Psoas muscle (tissue), 8 donors: ENCODE data around the gene BOC. TPM values are rescaled to one million over a fixed set of nuclear protein-coding genes. Genes with fewer than 3 reads are reported as not detected.

Experiments used
- ATAC-seq, 4 donors: fragments of 200-7000 bp; cut with Tn5 transposase; one replicate each; pipeline ENCODE4 v1.9.1; 2020; ENCODE audit warnings: moderate library complexity in 3 of 4, mild to moderate bottlenecking in 2 of 4
- DNase-seq, 2 donors: peaks; one replicate each; pipeline ENCODE4 v3.0.0-alpha.2; 2020
- H3K27ac ChIP-seq: fragments of 200-600 bp; one replicate; pipeline ENCODE4 v1.8.0; 2022
- H3K27me3 ChIP-seq, 3 donors: fragments of 200-600 bp in 1 of 3; one replicate each; pipeline versions ENCODE4 v1.6.1 to v1.8.0; 2013 to 2022; ENCODE audit warnings: low read length in 2 of 3, mild to moderate bottlenecking in 2 of 3, moderate library complexity in 1 of 3; ENCODE audit not compliant: insufficient read depth in 3 of 3
- H3K36me3 ChIP-seq, 2 donors: fragments of 200-600 bp in 1 of 2; one replicate each; pipeline versions ENCODE4 v1.6.1 to v1.8.0; 2013 to 2022; ENCODE audit warnings: low read depth in 1 of 2, mild to moderate bottlenecking in 1 of 2, moderate library complexity in 1 of 2; ENCODE audit not compliant: insufficient read depth in 1 of 2
- H3K4me1 ChIP-seq: fragments of 200-600 bp; one replicate; pipeline ENCODE4 v1.8.0; 2022
- H3K4me3 ChIP-seq: fragments of 200-600 bp; one replicate; pipeline ENCODE4 v1.8.0; 2022; ENCODE audit warnings: mild to moderate bottlenecking
- H3K9me3 ChIP-seq: fragments of 200-600 bp; one replicate; pipeline ENCODE4 v1.8.0; 2022
- CTCF ChIP-seq: fragments of 200-600 bp; IDR thresholded peaks from one replicate; pipeline ENCODE4 v1.8.0; 2022; ENCODE audit warnings: antibody characterized with exemption
- WGBS, 3 donors: extraction: QIAGEN DNeasy Blood & Tissue Kit; methylation state at CpG; one replicate each; pipeline versions ENCODE4 v1.1.6 to v1.1.7; 2013; 5-methylcytosine and 5-hydroxymethylcytosine counted together
- intact Hi-C, 2 donors: fragments of 100-400 bp; cut with DNase I; formaldehyde crosslinking; loops; one replicate each; pipeline versions ENCODE4 v1.11.0 to v1.14.2; 2022
- polyA plus RNA-seq, 3 donors: library from polyadenylated mRNA; stranded (reverse); fragments of 200-250 nt; gene quantifications; one replicate each; pipeline ENCODE4 v1.2.3, GENCODE V29; 2013
- total RNA-seq, 4 donors: library from RNA; stranded (reverse); fragmentation: NEBNext Ultra II Directional in 2 of 4; extraction: Animal tissue kit (Norgen Biotek cat#: 25700) in 2 of 4; gene quantifications; one replicate each; pipeline versions ENCODE4 v1.2.1 to v1.2.4, GENCODE V29; 2021 to 2023
- donor health status: healthy with polysubstance abuse.
- donor health status: DM: no; HTN: no; CAD: no; lungs with moderate emphysema.
- donor health status: Bipolar disorder and iron deficiency.
- donor health status: healthy.
- donor health status: DM: yes; HTN: yes; CAD: no.
- donor health status: DM: no; HTN: no; CAD: no.
- donor health status: DM: no; HTN: no; CAD: no.
- donor health status: DM: yes; HTN: yes; CAD: no.

BOC gene
- total and polyA plus RNA-seq, 7 donors, result 1.1 to 15.4 (median 3.8) TPM

- Histone ChIP-seq H3K27me3 (no peaks in the 10 kb centered on the region), H3K4me1 (no peaks in the 10 kb centered on the region), H3K36me3 (no peaks in the 10 kb centered on the region), H3K4me3 (no peak overlapping the region), H3K27ac (peak overlapping the region; percentile 46), H3K9me3 (no peaks in the 10 kb centered on the region)
- DNase-seq (no peak), ATAC-seq (peak in 3 of 4 donors; percentile 14 to 65 (median 33))
- WGBS, 3 donors, result 31 to 47% (median 42%) methylated on average over 7 of the region's 7 CpGs
- no peak for TF ChIP-seq CTCF
- intact Hi-C loops, result no loop called here
Measured at GRCh38 chr3:113247675-113248458, 36.5 kb downstream of the BOC start.

GRCh38 chr3:113249111-113249510 is 37.8 kb downstream of the BOC start:
- H3K27ac ChIP-seq, result no peak overlapping the region
- DNase-seq (peak in 1 of 2 donors; percentile 55), ATAC-seq (peak; percentile 39 to 71 (median 56))
- H3K36me3 ChIP-seq, result no peaks in the 10 kb centered on the region
- no peaks in the 10 kb centered on the region for H3K4me1 ChIP-seq
- H3K27me3 ChIP-seq, result no peaks in the 10 kb centered on the region
- intact Hi-C loops, result no loop called here
- no peak overlapping the region for H3K4me3 ChIP-seq
- no peaks in the 10 kb centered on the region for H3K9me3 ChIP-seq
- no peak for TF ChIP-seq CTCF
- 25 to 46% (median 37%) methylated on average over 3 of the region's 3 CpGs for WGBS, 3 donors

GRCh38 chr3:113249601-113250000 is 38.2 kb downstream of the BOC start:
- TF ChIP-seq CTCF, result no peak
- no peak overlapping the region for H3K27ac ChIP-seq
- no peak for ATAC-seq
- 46 to 82% (median 62%) methylated on average over 8 of the region's 8 CpGs for WGBS, 3 donors
- H3K27me3 ChIP-seq, result no peaks in the 10 kb centered on the region
- H3K36me3 ChIP-seq, result no peaks in the 10 kb centered on the region
- intact Hi-C loops, result no loop called here
- H3K9me3 ChIP-seq, result no peaks in the 10 kb centered on the region
- no peak overlapping the region for H3K4me3 ChIP-seq
- no peak for DNase-seq
- H3K4me1 ChIP-seq, result peaks cover 2% of the 10 kb centered on the region

GRCh38 chr3:113250566-113250965 is 39.2 kb downstream of the BOC start:
- ATAC-seq (no peak), DNase-seq (no peak)
- no peak overlapping the region for H3K27ac ChIP-seq
- no peaks in the 10 kb centered on the region for H3K27me3 ChIP-seq
- H3K36me3 ChIP-seq, result no peaks in the 10 kb centered on the region
- whole genome bisulfite sequencing, 3 donors, result 97 to 99% (median 99%) methylated on average over 14 of the region's 14 CpGs
- peaks cover 5% of the 10 kb centered on the region for H3K4me1 ChIP-seq
- H3K4me3 ChIP-seq, result no peak overlapping the region
- intact Hi-C loops, result no loop called here
- H3K9me3 ChIP-seq, result no peaks in the 10 kb centered on the region
- TF ChIP-seq CTCF, result no peak

GRCh38 chr3:113251817-113252216 is 40.5 kb downstream of the BOC start:
- no peaks in the 10 kb centered on the region for H3K9me3 ChIP-seq
- 92 to 96% (median 93%) methylated on average over 4 of the region's 4 CpGs for WGBS, 3 donors
- ATAC-seq (no peak), DNase-seq (no peak)
- intact Hi-C loops, result no loop called here
- no peak for TF ChIP-seq CTCF
- H3K36me3 ChIP-seq, result no peaks in the 10 kb centered on the region
- no peaks in the 10 kb centered on the region for H3K27me3 ChIP-seq
- no peak overlapping the region for H3K4me3 ChIP-seq
- peaks cover 5% of the 10 kb centered on the region for H3K4me1 ChIP-seq
- no peak overlapping the region for H3K27ac ChIP-seq
